HepG2 (cell line): ENCODE measurements around the gene FUT6. TPM values are rescaled to one million over a fixed set of nuclear protein-coding genes. Genes with fewer than 3 reads are reported as not detected.

Experiments
- ATRX ChIP-seq: sonication (generic); formaldehyde crosslinking; IDR thresholded peaks from 2 replicates; pipeline ENCODE4 v1.4.0; 2020; ENCODE audit warnings: missing genetic modification reagents, borderline replicate concordance
- BCL6 ChIP-seq: IDR thresholded peaks from 2 replicates; pipeline ENCODE4 v1.6.1; 2016; ENCODE audit warnings: missing genetic modification reagents, missing compliant biosample characterization
- ELF3 ChIP-seq: IDR thresholded peaks from 2 replicates; pipeline ENCODE4 v1.6.1; 2016; ENCODE audit warnings: missing genetic modification reagents, missing compliant biosample characterization
- FOXJ3 ChIP-seq: sonication (generic); formaldehyde crosslinking; IDR thresholded peaks from 2 replicates; pipeline ENCODE4 v1.4.0; 2020; ENCODE audit warnings: missing genetic modification reagents, mild to moderate bottlenecking, borderline replicate concordance
- HNRNPLL ChIP-seq: fragments of 200-400 bp; formaldehyde crosslinking; IDR thresholded peaks from 2 replicates; pipeline ENCODE4 v1.6.1; 2017; ENCODE audit warnings: mild to moderate bottlenecking, low read depth, low read length; ENCODE audit not compliant: poor library complexity, severe bottlenecking
- JDP2 ChIP-seq: sonication (generic); formaldehyde crosslinking; IDR thresholded peaks from 2 replicates; pipeline ENCODE4 v1.8.1; 2022; ENCODE audit warnings: missing genetic modification reagents, borderline replicate concordance
- JUND ChIP-seq: sonication (generic); formaldehyde crosslinking; IDR thresholded peaks from 2 replicates; pipeline ENCODE4 v1.8.0; 2022; ENCODE audit warnings: mild to moderate bottlenecking, missing genetic modification reagents
- ONECUT2 ChIP-seq: sonication (generic); formaldehyde crosslinking; IDR thresholded peaks from 2 replicates; pipeline ENCODE4 v1.4.0; 2020; ENCODE audit warnings: missing genetic modification reagents
- SAP130 ChIP-seq: IDR thresholded peaks from 2 replicates; pipeline ENCODE4 v1.6.1; 2016; ENCODE audit warnings: low read depth
- SIN3A ChIP-seq: IDR thresholded peaks from 2 replicates; pipeline ENCODE4 v1.6.1; 2011; ENCODE audit warnings: low read depth, mild to moderate bottlenecking, control low read depth, low read length, borderline replicate concordance
- TMF1 ChIP-seq: sonication (generic); formaldehyde crosslinking; IDR thresholded peaks from 2 replicates; pipeline ENCODE4 v1.8.1; 2022; ENCODE audit warnings: low read depth, missing genetic modification reagents
- ZNF230 ChIP-seq: sonication (generic); formaldehyde crosslinking; IDR thresholded peaks from 2 replicates; pipeline ENCODE4 v1.4.0; 2020; ENCODE audit warnings: mild to moderate bottlenecking, missing genetic modification reagents
- ZNF367 ChIP-seq: sonication (generic); formaldehyde crosslinking; IDR thresholded peaks from 2 replicates; pipeline ENCODE4 v1.4.0; 2020; ENCODE audit warnings: missing genetic modification reagents, borderline replicate concordance
- ZNF430 ChIP-seq: sonication (generic); formaldehyde crosslinking; IDR thresholded peaks from 2 replicates; pipeline ENCODE4 v1.9.0; 2021; ENCODE audit warnings: mild to moderate bottlenecking, missing genetic modification reagents
- ZNF567 ChIP-seq: sonication (generic); formaldehyde crosslinking; IDR thresholded peaks from 2 replicates; pipeline ENCODE4 v1.8.1; 2023; ENCODE audit warnings: mild to moderate bottlenecking, missing genetic modification reagents, borderline replicate concordance
- ZNF589 ChIP-seq: sonication (generic); formaldehyde crosslinking; conservative IDR thresholded peaks from 2 replicates; pipeline ENCODE4 v1.8.0; 2022; ENCODE audit warnings: mild to moderate bottlenecking, moderate library complexity, missing genetic modification reagents
- ZNF607 ChIP-seq: sonication (generic); formaldehyde crosslinking; IDR thresholded peaks from 2 replicates; pipeline ENCODE4 v1.5.1; 2020; ENCODE audit warnings: missing genetic modification reagents, mild to moderate bottlenecking, borderline replicate concordance
- polyA plus RNA-seq, 8 experiments: library from polyadenylated mRNA; depleted of rRNA in 3 of 8; stranded (reverse) in 7 of 8; unstranded in 1 of 8; fragments of >200 nt; fragmentation: Illumina TruSeq in 4 of 8; extraction: Trizol in 4 of 8; gene quantifications; 2 replicates each; pipeline versions ENCODE4 v1.2.1 to v1.2.3, GENCODE V29; 2011 to 2016; ENCODE audit warnings: low read depth in 4 of 8, missing spikeins in 1 of 8, mixed read lengths in 1 of 8; ENCODE audit not compliant: insufficient read depth in 1 of 8
- total RNA-seq, 5 experiments: library from RNA; depleted of rRNA; stranded (reverse); fragments of >200 nt; fragmentation: Illumina TruSeq; extraction: Trizol; gene quantifications; 2 replicates each; pipeline ENCODE4 v1.2.3, GENCODE V29; 2016; ENCODE audit warnings: low read depth in 1 of 5
- TF ChIP-seq, protein P1 (sequence below): sonication (generic); formaldehyde crosslinking; IDR thresholded peaks from 2 replicates; pipeline ENCODE4 v1.5.0; 2020; ENCODE audit warnings: mild to moderate bottlenecking, missing genetic modification reagents, borderline replicate concordance
- TF ChIP-seq, protein P2 (sequence below): sonication (generic); formaldehyde crosslinking; IDR thresholded peaks from 2 replicates; pipeline ENCODE4 v1.4.0; 2020; ENCODE audit warnings: mild to moderate bottlenecking, missing genetic modification reagents
- TF ChIP-seq, protein P3 (sequence below), 2 experiments: sonication (generic) in 1 of 2; formaldehyde crosslinking in 1 of 2; IDR thresholded peaks; 2 replicates each; pipeline versions ENCODE4 v1.4.0 to v1.6.1; 2018 to 2020; ENCODE audit warnings: missing genetic modification reagents in 2 of 2, borderline replicate concordance in 1 of 2, low read depth in 1 of 2, mild to moderate bottlenecking in 1 of 2, missing biosample characterization in 1 of 2
- TF ChIP-seq, protein P4 (sequence below): sonication (generic); formaldehyde crosslinking; IDR thresholded peaks from 2 replicates; pipeline ENCODE4 v1.4.0; 2020; ENCODE audit warnings: missing genetic modification reagents

The FUT6 gene
- total and polyA plus RNA-seq, 2 of the 13 experiments (the other 11 are each of a cell fraction or from before 2014, with no cell fraction given) = 8.2 to 27.7 TPM

DNA sequence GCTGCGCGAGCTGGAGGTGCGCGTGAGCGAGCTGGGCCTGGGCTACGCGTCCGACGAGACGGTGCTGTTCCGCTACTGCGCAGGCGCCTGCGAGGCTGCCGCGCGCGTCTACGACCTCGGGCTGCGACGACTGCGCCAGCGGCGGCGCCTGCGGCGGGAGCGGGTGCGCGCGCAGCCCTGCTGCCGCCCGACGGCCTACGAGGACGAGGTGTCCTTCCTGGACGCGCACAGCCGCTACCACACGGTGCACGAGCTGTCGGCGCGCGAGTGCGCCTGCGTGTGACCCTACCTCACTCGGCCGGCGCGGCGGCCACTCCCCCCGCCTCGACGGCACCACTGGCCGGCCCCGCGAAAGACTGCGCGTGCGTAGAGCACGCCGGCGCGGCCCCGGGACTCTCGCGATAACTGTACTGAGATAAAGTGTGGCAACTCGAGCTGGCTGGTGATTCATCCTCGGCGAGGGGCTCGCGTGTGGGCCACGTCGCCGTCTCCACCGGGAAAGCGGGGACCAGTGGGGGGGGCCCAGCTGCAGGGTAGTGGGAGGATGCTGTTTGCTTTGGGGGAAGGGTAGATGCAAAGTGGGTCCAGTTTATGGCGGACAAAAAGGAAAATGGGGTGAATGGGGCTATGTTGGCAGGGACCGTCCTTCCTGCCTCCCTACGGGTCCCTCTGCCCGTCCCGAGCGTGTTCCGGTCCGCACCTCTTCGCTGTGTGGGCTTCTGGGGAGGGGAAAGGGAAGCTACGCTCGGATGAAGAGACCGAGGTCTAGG is 11.4 kb downstream of the FUT6 start (continued):
- TF ChIP-seq, protein P1, sequence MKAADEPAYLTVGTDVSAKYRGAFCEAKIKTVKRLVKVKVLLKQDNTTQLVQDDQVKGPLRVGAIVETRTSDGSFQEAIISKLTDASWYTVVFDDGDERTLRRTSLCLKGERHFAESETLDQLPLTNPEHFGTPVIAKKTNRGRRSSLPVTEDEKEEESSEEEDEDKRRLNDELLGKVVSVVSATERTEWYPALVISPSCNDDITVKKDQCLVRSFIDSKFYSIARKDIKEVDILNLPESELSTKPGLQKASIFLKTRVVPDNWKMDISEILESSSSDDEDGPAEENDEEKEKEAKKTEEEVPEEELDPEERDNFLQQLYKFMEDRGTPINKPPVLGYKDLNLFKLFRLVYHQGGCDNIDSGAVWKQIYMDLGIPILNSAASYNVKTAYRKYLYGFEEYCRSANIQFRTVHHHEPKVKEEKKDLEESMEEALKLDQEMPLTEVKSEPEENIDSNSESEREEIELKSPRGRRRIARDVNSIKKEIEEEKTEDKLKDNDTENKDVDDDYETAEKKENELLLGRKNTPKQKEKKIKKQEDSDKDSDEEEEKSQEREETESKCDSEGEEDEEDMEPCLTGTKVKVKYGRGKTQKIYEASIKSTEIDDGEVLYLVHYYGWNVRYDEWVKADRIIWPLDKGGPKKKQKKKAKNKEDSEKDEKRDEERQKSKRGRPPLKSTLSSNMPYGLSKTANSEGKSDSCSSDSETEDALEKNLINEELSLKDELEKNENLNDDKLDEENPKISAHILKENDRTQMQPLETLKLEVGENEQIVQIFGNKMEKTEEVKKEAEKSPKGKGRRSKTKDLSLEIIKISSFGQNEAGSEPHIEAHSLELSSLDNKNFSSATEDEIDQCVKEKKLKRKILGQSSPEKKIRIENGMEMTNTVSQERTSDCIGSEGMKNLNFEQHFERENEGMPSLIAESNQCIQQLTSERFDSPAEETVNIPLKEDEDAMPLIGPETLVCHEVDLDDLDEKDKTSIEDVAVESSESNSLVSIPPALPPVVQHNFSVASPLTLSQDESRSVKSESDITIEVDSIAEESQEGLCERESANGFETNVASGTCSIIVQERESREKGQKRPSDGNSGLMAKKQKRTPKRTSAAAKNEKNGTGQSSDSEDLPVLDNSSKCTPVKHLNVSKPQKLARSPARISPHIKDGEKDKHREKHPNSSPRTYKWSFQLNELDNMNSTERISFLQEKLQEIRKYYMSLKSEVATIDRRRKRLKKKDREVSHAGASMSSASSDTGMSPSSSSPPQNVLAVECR (CRISPR knock-in tag) = peak; percentile 79; the same call in 1 of the 2 replicates
- TF ChIP-seq ATRX (CRISPR knock-in tag) = no peak
- TF ChIP-seq SIN3A = peak; percentile 69; the same call in 1 of the 2 replicates
- TF ChIP-seq FOXJ3 (CRISPR knock-in tag) = no peak
- TF ChIP-seq JDP2 (CRISPR knock-in tag) = no peak
- peak; percentile 77 for TF ChIP-seq TMF1 (CRISPR knock-in tag)
- TF ChIP-seq ZNF607 (CRISPR knock-in tag) = peak; percentile 97
- TF ChIP-seq ZNF589 (CRISPR knock-in tag) = peak; percentile 49; the same call in 1 of the 2 replicates
- TF ChIP-seq ZNF430 (CRISPR knock-in tag) = no peak; the same call in 1 of the 2 replicates
- peak; percentile 76; the same call in 1 of the 2 replicates for TF ChIP-seq ELF3 (CRISPR knock-in tag)
- no peak for TF ChIP-seq ZNF367 (CRISPR knock-in tag)
- TF ChIP-seq JUND (CRISPR knock-in tag) = peak; percentile 97
- TF ChIP-seq SAP130 (CRISPR knock-in tag) = peak; percentile 86
- TF ChIP-seq, protein P2, sequence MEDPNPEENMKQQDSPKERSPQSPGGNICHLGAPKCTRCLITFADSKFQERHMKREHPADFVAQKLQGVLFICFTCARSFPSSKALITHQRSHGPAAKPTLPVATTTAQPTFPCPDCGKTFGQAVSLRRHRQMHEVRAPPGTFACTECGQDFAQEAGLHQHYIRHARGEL (CRISPR knock-in tag) = no peak
- no peak for TF ChIP-seq ONECUT2 (CRISPR knock-in tag)
- 0 out of 2 replicates have a peak, but pooled peaks have one; percentile 28 for TF ChIP-seq ZNF567
- TF ChIP-seq ZNF230 (CRISPR knock-in tag) = no peak; the same call in 1 of the 2 replicates
- TF ChIP-seq, protein P3, sequence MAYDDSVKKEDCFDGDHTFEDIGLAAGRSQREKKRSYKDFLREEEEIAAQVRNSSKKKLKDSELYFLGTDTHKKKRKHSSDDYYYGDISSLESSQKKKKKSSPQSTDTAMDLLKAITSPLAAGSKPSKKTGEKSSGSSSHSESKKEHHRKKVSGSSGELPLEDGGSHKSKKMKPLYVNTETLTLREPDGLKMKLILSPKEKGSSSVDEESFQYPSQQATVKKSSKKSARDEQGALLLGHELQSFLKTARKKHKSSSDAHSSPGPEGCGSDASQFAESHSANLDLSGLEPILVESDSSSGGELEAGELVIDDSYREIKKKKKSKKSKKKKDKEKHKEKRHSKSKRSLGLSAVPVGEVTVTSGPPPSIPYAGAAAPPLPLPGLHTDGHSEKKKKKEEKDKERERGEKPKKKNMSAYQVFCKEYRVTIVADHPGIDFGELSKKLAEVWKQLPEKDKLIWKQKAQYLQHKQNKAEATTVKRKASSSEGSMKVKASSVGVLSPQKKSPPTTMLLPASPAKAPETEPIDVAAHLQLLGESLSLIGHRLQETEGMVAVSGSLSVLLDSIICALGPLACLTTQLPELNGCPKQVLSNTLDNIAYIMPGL (CRISPR knock-in tag; IDR thresholded peaks at IDR 0.05; ENCODE audit: borderline replicate concordance in 1 of 2, low read depth in 1 of 2) = peak in 1 of 2 experiments; percentile 67; a peak in 3 of 4 replicates
- peak; percentile 99 for TF ChIP-seq HNRNPLL
- TF ChIP-seq BCL6 (CRISPR knock-in tag) = no peak
- TF ChIP-seq, protein P4, sequence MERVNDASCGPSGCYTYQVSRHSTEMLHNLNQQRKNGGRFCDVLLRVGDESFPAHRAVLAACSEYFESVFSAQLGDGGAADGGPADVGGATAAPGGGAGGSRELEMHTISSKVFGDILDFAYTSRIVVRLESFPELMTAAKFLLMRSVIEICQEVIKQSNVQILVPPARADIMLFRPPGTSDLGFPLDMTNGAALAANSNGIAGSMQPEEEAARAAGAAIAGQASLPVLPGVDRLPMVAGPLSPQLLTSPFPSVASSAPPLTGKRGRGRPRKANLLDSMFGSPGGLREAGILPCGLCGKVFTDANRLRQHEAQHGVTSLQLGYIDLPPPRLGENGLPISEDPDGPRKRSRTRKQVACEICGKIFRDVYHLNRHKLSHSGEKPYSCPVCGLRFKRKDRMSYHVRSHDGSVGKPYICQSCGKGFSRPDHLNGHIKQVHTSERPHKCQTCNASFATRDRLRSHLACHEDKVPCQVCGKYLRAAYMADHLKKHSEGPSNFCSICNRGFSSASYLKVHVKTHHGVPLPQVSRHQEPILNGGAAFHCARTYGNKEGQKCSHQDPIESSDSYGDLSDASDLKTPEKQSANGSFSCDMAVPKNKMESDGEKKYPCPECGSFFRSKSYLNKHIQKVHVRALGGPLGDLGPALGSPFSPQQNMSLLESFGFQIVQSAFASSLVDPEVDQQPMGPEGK (CRISPR knock-in tag) = peak; percentile 84
